Measurements from ENCODE around the gene CEP350.
A peak's percentile ranks its signal among the peaks of the same experiment; 100 is the strongest.

Gene CEP350

GRCh38 chr1:180092931-180093650 lies 138.5 kb downstream of the CEP350 start:
- TF ChIP-seq JUND (IDR thresholded peaks at IDR 0.05; ENCODE audit: low read depth) = no peak
- in situ Hi-C loops (cut with HindIII; ENCODE audit: low pct_unique_long_range_greater_than_20kb, low sequenced_read_pairs) = no loop called here
- DNase-seq (ENCODE audit: low read depth in 1 of 2, low spot score in 1 of 2) = no peak

- in situ Hi-C loops (cut with HindIII; ENCODE audit: low pct_unique_long_range_greater_than_20kb, low sequenced_read_pairs) = no loop called here
- TF ChIP-seq JUND (IDR thresholded peaks at IDR 0.05; ENCODE audit: low read depth) = no peak
- no peak for DNase-seq (ENCODE audit: low read depth in 1 of 2, low spot score in 1 of 2)
These were observed 140.2 kb downstream of the CEP350 start for GRCh38 chr1:180094705-180095295.

- DNase-seq (ENCODE audit: low read depth in 1 of 2, low spot score in 1 of 2) = peak in 1 of 2 experiments; percentile 71
- in situ Hi-C loops (cut with HindIII; ENCODE audit: low pct_unique_long_range_greater_than_20kb, low sequenced_read_pairs) = no loop called here
- no peak for TF ChIP-seq JUND (IDR thresholded peaks at IDR 0.05; ENCODE audit: low read depth)
These were observed 142.1 kb downstream of the CEP350 start for GRCh38 chr1:180096584-180097325.

- in situ Hi-C loops (cut with HindIII; ENCODE audit: low pct_unique_long_range_greater_than_20kb, low sequenced_read_pairs) = no loop called here
- TF ChIP-seq JUND (IDR thresholded peaks at IDR 0.05; ENCODE audit: low read depth) = no peak
- DNase-seq (ENCODE audit: low read depth in 1 of 2, low spot score in 1 of 2) = no peak
These were observed 142.7 kb downstream of the CEP350 start for GRCh38 chr1:180097326-180097605.

- in situ Hi-C loops (cut with HindIII; ENCODE audit: low pct_unique_long_range_greater_than_20kb, low sequenced_read_pairs) = no loop called here
- no peak for TF ChIP-seq JUND (IDR thresholded peaks at IDR 0.05; ENCODE audit: low read depth)
- no peak for DNase-seq (ENCODE audit: low read depth in 1 of 2, low spot score in 1 of 2)
These were observed 146.8 kb downstream of the CEP350 start for GRCh38 chr1:180101411-180101810.

GRCh38 chr1:180103819-180104218 lies 149.2 kb downstream of the CEP350 start:
- in situ Hi-C loops (cut with HindIII; ENCODE audit: low pct_unique_long_range_greater_than_20kb, low sequenced_read_pairs) = no loop called here
- no peak for TF ChIP-seq JUND (IDR thresholded peaks at IDR 0.05; ENCODE audit: low read depth)
- DNase-seq (ENCODE audit: low read depth in 1 of 2, low spot score in 1 of 2) = no peak

GRCh38 chr1:180112091-180112490 lies 157.5 kb downstream of the CEP350 start:
- in situ Hi-C loops (cut with HindIII; ENCODE audit: low pct_unique_long_range_greater_than_20kb, low sequenced_read_pairs) = no loop called here
- TF ChIP-seq JUND (IDR thresholded peaks at IDR 0.05; ENCODE audit: low read depth) = no peak
- no peak for DNase-seq (ENCODE audit: low read depth in 1 of 2, low spot score in 1 of 2)

GRCh38 chr1:180112984-180113647 lies 158.5 kb downstream of the CEP350 start:
- in situ Hi-C loops (cut with HindIII; ENCODE audit: low pct_unique_long_range_greater_than_20kb, low sequenced_read_pairs) = no loop called here

GRCh38 chr1:180114396-180114945 lies 159.9 kb downstream of the CEP350 start:
- in situ Hi-C loops (cut with HindIII; ENCODE audit: low pct_unique_long_range_greater_than_20kb, low sequenced_read_pairs) = no loop called here
- TF ChIP-seq JUND (IDR thresholded peaks at IDR 0.05; ENCODE audit: low read depth) = no peak
- peak in 1 of 2 experiments; percentile 60 for DNase-seq (ENCODE audit: low read depth in 1 of 2, low spot score in 1 of 2)

More at GRCh38 chr1:180112984-180113647, 158.5 kb downstream of the CEP350 start:
- DNase-seq (ENCODE audit: low read depth in 1 of 2, low spot score in 1 of 2) = no peak
- TF ChIP-seq JUND (IDR thresholded peaks at IDR 0.05; ENCODE audit: low read depth) = no peak

- TF ChIP-seq JUND (IDR thresholded peaks at IDR 0.05; ENCODE audit: low read depth) = no peak
- in situ Hi-C loops (cut with HindIII; ENCODE audit: low pct_unique_long_range_greater_than_20kb, low sequenced_read_pairs) = no loop called here
- DNase-seq (ENCODE audit: low read depth in 1 of 2, low spot score in 1 of 2) = no peak
These were observed 162.6 kb downstream of the CEP350 start for GRCh38 chr1:180116964-180117763.

- in situ Hi-C loops (cut with HindIII; ENCODE audit: low pct_unique_long_range_greater_than_20kb, low sequenced_read_pairs) = no loop called here
- no peak for TF ChIP-seq JUND (IDR thresholded peaks at IDR 0.05; ENCODE audit: low read depth)
- DNase-seq (ENCODE audit: low read depth in 1 of 2, low spot score in 1 of 2) = no peak
These were observed 163.1 kb downstream of the CEP350 start for GRCh38 chr1:180117764-180118116.

GRCh38 chr1:180119837-180120236 lies 165.2 kb downstream of the CEP350 start:
- in situ Hi-C loops (cut with HindIII; ENCODE audit: low pct_unique_long_range_greater_than_20kb, low sequenced_read_pairs) = no loop called here
- DNase-seq (ENCODE audit: low read depth in 1 of 2, low spot score in 1 of 2) = no peak
- TF ChIP-seq JUND (IDR thresholded peaks at IDR 0.05; ENCODE audit: low read depth) = no peak
